Keratinocyte (primary cell): ENCODE results near the gene ATG10. TPM values are rescaled to one million over a fixed set of nuclear protein-coding genes. Genes with fewer than 3 reads are reported as not detected.

Experiments used
- DNase-seq: peaks from one replicate; pipeline ENCODE4 v3.0.0-alpha.2; 2011; ENCODE audit warnings: low read depth, missing footprints, low spot score
- FAIRE-seq: peaks from 2 replicates; lab custom pipeline; 2011; peaks lifted over from hg19 to GRCh38; lab: Jason Lieb, UNC
- H2AFZ ChIP-seq: 2 replicates; pipeline ENCODE4 v1.6.0; 2012; ENCODE audit warnings: low read length, control low read depth, inconsistent platforms; ENCODE audit not compliant: control insufficient read depth
- H3K27ac ChIP-seq: 2 replicates; pipeline ENCODE4 v1.5.1; 2011; ENCODE audit warnings: low read length; ENCODE audit not compliant: control insufficient read depth, insufficient read depth
- H3K27me3 ChIP-seq: 3 replicates; pipeline ENCODE4 v1.6.0; 2011; ENCODE audit warnings: low read length; ENCODE audit not compliant: control insufficient read depth, insufficient read depth; ENCODE audit errors: extremely low read depth
- H3K36me3 ChIP-seq, 2 experiments: 2 replicates in 1 of 2; 3 replicates in 1 of 2; pipeline ENCODE4 v1.5.1; 2011; ENCODE audit warnings: low read length in 2 of 2, mild to moderate bottlenecking in 1 of 2; ENCODE audit not compliant: control insufficient read depth in 2 of 2, insufficient read depth in 2 of 2; ENCODE audit errors: extremely low read depth in 1 of 2
- H3K4me1 ChIP-seq: 3 replicates; pipeline ENCODE4 v1.5.1; 2011; ENCODE audit warnings: low read length; ENCODE audit not compliant: control insufficient read depth, insufficient read depth; ENCODE audit errors: extremely low read depth
- H3K4me2 ChIP-seq: 3 replicates; pipeline ENCODE4 v1.6.0; 2011; ENCODE audit warnings: low read depth, low read length; ENCODE audit not compliant: control insufficient read depth, insufficient read depth; ENCODE audit errors: extremely low read depth
- H3K4me3 ChIP-seq, 3 experiments: fragments of 200-600 bp in 1 of 3; sonication (generic) in 1 of 3; 2 replicates in 2 of 3; 3 replicates in 1 of 3; pipeline ENCODE4 v1.5.1; 2011 to 2016; ENCODE audit warnings: low read length in 3 of 3, mild to moderate bottlenecking in 3 of 3, control low read depth in 2 of 3, inconsistent platforms in 1 of 3, low read depth in 1 of 3, mixed read lengths in 1 of 3, mixed run types in 1 of 3, moderate library complexity in 1 of 3; ENCODE audit not compliant: control insufficient read depth in 2 of 3, insufficient read depth in 2 of 3; ENCODE audit errors: extremely low read depth in 1 of 3
- H3K79me2 ChIP-seq: 2 replicates; pipeline ENCODE4 v1.6.0; 2012; ENCODE audit warnings: low read length; ENCODE audit not compliant: control insufficient read depth, insufficient read depth
- H3K9ac ChIP-seq: 3 replicates; pipeline ENCODE4 v1.6.0; 2011; ENCODE audit warnings: low read length; ENCODE audit not compliant: control insufficient read depth, insufficient read depth; ENCODE audit errors: extremely low read depth
- H3K9me1 ChIP-seq: 3 replicates; pipeline ENCODE4 v1.6.0; 2011; ENCODE audit warnings: low read length; ENCODE audit not compliant: control insufficient read depth, insufficient read depth; ENCODE audit errors: extremely low read depth
- H3K9me3 ChIP-seq: 2 replicates; pipeline ENCODE4 v1.5.1; 2012; ENCODE audit warnings: low read depth, low read length; ENCODE audit not compliant: control insufficient read depth
- H4K20me1 ChIP-seq: 3 replicates; pipeline ENCODE4 v1.6.0; 2011; ENCODE audit warnings: low read length; ENCODE audit not compliant: control insufficient read depth, insufficient read depth; ENCODE audit errors: extremely low read depth
- EZH2 ChIP-seq: IDR thresholded peaks from one replicate; pipeline ENCODE4 v1.6.1; 2012; ENCODE audit warnings: inconsistent platforms, mild to moderate bottlenecking, low read length, moderate library complexity
- dilution Hi-C: fragments of 300-500 bp; cut with MboI; formaldehyde crosslinking; loops from one replicate; pipeline ENCODE4 v1.7.0; 2020; ENCODE audit warnings: low sequenced_read_pairs; ENCODE audit not compliant: extremely low pct_ligation_motif_present
- polyA plus RNA-seq, 5 experiments: library from polyadenylated mRNA; depleted of rRNA in 3 of 5; stranded (reverse) in 3 of 5; stranded (forward) in 1 of 5; unstranded in 1 of 5; fragments of >200 nt; gene quantifications; 1 replicate in 1 of 5; 2 replicates in 3 of 5; 3 replicates in 1 of 5; pipeline versions ENCODE4 v1.2.1 to v1.2.3, GENCODE V29; 2011 to 2012; ENCODE audit warnings: missing spikeins in 2 of 5, low read depth in 1 of 5, low replicate concordance in 1 of 5
- TF ChIP-seq, protein P1 (sequence below), 3 experiments: IDR thresholded peaks in 1 of 3; conservative IDR thresholded peaks in 1 of 3; optimal IDR thresholded peaks in 1 of 3; 2 replicates in 2 of 3; 3 replicates in 1 of 3; pipeline versions ENCODE3 to v1.5.1; 2011; ENCODE audit warnings: low read length in 3 of 3, mild to moderate bottlenecking in 3 of 3, moderate library complexity in 2 of 3, control low read depth in 1 of 3, inconsistent platforms in 1 of 3; ENCODE audit not compliant: insufficient read depth in 2 of 3; ENCODE audit errors: extremely low read depth in 1 of 3

ATG10 gene
- polyA plus RNA-seq, 1 donor (not counting 4 experiments of a cell fraction or from before 2014, with no cell fraction given): 5.4 TPM

DNA sequence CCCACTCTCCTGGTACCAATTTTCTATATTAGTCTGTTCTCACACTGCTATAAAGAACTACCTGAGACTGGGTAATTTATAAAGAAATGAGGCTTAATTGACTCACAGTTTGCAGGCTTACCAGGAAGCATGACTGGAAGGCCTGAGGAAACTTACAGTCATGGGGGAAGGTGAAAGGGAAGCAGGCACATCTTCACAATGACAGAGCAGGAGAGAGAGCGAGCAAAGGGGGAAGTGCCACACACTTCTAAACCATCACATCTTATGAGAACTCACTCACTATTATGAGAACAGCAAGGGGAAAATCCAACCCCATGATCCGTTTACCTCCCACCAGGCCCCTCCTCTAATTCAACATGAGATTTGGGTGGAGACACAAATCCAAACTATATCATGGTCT lies 72.2 kb downstream of the ATG10 start:
- no peak overlapping the region for H3K4me3 ChIP-seq
- FAIRE-seq: no peak
- H3K27me3 ChIP-seq: no peaks in the 10 kb centered on the region
- no peaks in the 10 kb centered on the region for H4K20me1 ChIP-seq
- H3K9me1 ChIP-seq: no peaks in the 10 kb centered on the region
- no peak overlapping the region for H2AFZ ChIP-seq
- DNase-seq: no peak
- H3K27ac ChIP-seq: no peak overlapping the region
- no peaks in the 10 kb centered on the region for H3K9me3 ChIP-seq
- H3K4me2 ChIP-seq: no peak overlapping the region
- no peaks in the 10 kb centered on the region for H3K79me2 ChIP-seq
- no peak overlapping the region for H3K9ac ChIP-seq
- H3K4me1 ChIP-seq: peaks cover 8% of the 10 kb centered on the region
- dilution Hi-C loops: no loop called here
- TF ChIP-seq, protein P1, sequence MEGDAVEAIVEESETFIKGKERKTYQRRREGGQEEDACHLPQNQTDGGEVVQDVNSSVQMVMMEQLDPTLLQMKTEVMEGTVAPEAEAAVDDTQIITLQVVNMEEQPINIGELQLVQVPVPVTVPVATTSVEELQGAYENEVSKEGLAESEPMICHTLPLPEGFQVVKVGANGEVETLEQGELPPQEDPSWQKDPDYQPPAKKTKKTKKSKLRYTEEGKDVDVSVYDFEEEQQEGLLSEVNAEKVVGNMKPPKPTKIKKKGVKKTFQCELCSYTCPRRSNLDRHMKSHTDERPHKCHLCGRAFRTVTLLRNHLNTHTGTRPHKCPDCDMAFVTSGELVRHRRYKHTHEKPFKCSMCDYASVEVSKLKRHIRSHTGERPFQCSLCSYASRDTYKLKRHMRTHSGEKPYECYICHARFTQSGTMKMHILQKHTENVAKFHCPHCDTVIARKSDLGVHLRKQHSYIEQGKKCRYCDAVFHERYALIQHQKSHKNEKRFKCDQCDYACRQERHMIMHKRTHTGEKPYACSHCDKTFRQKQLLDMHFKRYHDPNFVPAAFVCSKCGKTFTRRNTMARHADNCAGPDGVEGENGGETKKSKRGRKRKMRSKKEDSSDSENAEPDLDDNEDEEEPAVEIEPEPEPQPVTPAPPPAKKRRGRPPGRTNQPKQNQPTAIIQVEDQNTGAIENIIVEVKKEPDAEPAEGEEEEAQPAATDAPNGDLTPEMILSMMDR (optimal IDR thresholded peaks at IDR 0.05 in 1 of 3, IDR thresholded peaks at IDR 0.05 in 1 of 3, conservative IDR thresholded peaks at IDR 0.05 in 1 of 3; ENCODE audit: extremely low read depth in 1 of 3, insufficient read depth in 2 of 3, low read length in 3 of 3): no peak
- no peak for TF ChIP-seq EZH2
- no peaks in the 10 kb centered on the region for H3K36me3 ChIP-seq

DNA sequence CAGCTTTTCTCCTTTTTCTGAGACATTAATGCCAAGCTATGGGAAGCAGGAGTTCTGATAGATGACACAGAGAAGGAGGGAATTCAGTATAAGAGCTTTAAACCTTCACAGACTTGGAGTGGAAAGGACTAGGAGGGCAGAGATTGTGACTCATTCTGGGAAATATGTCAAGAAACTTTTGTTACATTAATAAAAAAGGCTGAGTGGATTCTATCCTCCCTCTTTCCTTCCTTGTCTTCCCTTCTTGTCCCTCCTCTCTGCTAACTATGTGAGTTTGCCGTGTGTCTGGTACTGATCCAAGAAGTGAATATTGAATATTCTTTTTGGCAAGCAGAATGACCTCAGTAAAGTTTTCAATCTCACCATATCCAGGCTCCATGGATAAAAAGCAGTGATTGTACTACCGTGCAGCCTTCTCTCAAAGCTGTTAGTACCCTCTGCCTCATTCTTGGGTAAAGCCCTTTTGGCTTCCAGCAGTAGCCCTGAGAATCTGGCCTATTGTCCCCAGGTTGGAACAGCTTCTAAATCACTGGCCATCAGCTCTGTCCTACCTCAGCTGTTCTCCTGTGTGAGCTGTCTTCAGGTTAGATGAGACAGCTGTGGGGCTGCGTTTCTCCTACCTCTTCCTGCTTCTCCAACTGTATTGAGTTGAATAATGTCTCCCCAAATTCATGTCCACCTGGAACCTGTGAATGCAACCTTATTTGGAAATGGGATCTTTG lies 73.9 kb downstream of the ATG10 start:
- peaks cover 8% of the 10 kb centered on the region for H3K4me1 ChIP-seq
- FAIRE-seq: no peak
- no peaks in the 10 kb centered on the region for H3K9me1 ChIP-seq
- no peaks in the 10 kb centered on the region for H3K9me3 ChIP-seq
- TF ChIP-seq, protein P1 (optimal IDR thresholded peaks at IDR 0.05 in 1 of 3, IDR thresholded peaks at IDR 0.05 in 1 of 3, conservative IDR thresholded peaks at IDR 0.05 in 1 of 3; ENCODE audit: extremely low read depth in 1 of 3, insufficient read depth in 2 of 3, low read length in 3 of 3): no peak
- TF ChIP-seq EZH2: no peak
- H3K27me3 ChIP-seq: no peaks in the 10 kb centered on the region
- no peak overlapping the region for H2AFZ ChIP-seq
- H3K4me2 ChIP-seq: no peak overlapping the region
- no peak overlapping the region for H3K9ac ChIP-seq
- no peak overlapping the region for H3K4me3 ChIP-seq
- no peak for DNase-seq
- H4K20me1 ChIP-seq: no peaks in the 10 kb centered on the region
- H3K27ac ChIP-seq: no peak overlapping the region
- H3K79me2 ChIP-seq: no peaks in the 10 kb centered on the region
- H3K36me3 ChIP-seq: no peaks in the 10 kb centered on the region
- dilution Hi-C loops: no loop called here
